B cell (primary cell): Measurements from ENCODE around the gene CENPF.

Experiments
- EZH2 ChIP-seq: IDR thresholded peaks from 2 replicates; pipeline ENCODE4 v1.6.1; 2012; ENCODE audit warnings: borderline replicate concordance, low read depth, mild to moderate bottlenecking, moderate library complexity, low read length; ENCODE audit not compliant: insufficient read depth, poor library complexity, severe bottlenecking
- TF ChIP-seq, protein P1 (sequence below): fragments of 200-600 bp; IDR thresholded peaks from one replicate; pipeline ENCODE4 v1.8.0; 2022; ENCODE audit warnings: antibody characterized with exemption, mild to moderate bottlenecking

DNA sequence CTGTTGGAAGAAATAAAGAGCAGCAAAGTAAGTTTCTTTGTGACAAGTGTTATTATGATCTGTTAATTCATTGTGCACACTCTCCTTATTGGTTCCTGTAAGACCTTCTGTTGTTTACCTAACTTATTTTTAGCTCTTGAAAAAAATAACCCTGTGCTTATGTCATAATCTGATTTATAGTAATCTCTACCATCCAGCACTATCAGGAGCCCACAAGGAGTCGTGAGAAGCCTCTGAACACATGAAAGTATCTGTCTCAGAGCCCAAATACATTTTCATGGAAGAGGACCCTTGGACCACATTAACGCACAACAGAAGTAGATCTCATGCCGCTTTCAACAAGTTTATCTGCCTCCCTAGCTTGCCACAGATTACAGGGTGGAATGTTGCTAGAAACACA, 45.8 kb downstream of the CENPF start:
- TF ChIP-seq, protein P1, sequence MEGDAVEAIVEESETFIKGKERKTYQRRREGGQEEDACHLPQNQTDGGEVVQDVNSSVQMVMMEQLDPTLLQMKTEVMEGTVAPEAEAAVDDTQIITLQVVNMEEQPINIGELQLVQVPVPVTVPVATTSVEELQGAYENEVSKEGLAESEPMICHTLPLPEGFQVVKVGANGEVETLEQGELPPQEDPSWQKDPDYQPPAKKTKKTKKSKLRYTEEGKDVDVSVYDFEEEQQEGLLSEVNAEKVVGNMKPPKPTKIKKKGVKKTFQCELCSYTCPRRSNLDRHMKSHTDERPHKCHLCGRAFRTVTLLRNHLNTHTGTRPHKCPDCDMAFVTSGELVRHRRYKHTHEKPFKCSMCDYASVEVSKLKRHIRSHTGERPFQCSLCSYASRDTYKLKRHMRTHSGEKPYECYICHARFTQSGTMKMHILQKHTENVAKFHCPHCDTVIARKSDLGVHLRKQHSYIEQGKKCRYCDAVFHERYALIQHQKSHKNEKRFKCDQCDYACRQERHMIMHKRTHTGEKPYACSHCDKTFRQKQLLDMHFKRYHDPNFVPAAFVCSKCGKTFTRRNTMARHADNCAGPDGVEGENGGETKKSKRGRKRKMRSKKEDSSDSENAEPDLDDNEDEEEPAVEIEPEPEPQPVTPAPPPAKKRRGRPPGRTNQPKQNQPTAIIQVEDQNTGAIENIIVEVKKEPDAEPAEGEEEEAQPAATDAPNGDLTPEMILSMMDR = no peak
- no peak for TF ChIP-seq EZH2
